CD14-positive monocyte (primary cell): ENCODE data around the gene ALAD. TPM values are rescaled to one million over a fixed set of nuclear protein-coding genes. Genes with fewer than 3 reads are reported as not detected.

Experiments
- DNase-seq, 3 donors: peaks; one replicate each; pipeline ENCODE4 v3.0.0-alpha.2; 2011 to 2022
- H2AFZ ChIP-seq: 2 replicates; pipeline ENCODE4 v1.6.0; 2012; ENCODE audit warnings: mild to moderate bottlenecking, low read depth, low read length, inconsistent platforms; ENCODE audit not compliant: insufficient read depth, poor library complexity, severe bottlenecking
- H3K27ac ChIP-seq, 2 donors: 1 replicate in 1 of 2; 2 replicates in 1 of 2; pipeline ENCODE4 v1.5.1; 2012 to 2013; ENCODE audit warnings: low read length in 2 of 2, control low read depth in 1 of 2, inconsistent platforms in 1 of 2, low read depth in 1 of 2, mild to moderate bottlenecking in 1 of 2
- H3K27me3 ChIP-seq, 2 donors: one replicate each; pipeline versions ENCODE4 v1.6.0 to v1.6.1; 2011 to 2013; ENCODE audit warnings: low read length in 2 of 2; ENCODE audit not compliant: control insufficient read depth in 2 of 2, insufficient read depth in 2 of 2
- H3K36me3 ChIP-seq, 2 donors: replicated peaks in 1 of 2; 1 replicate in 1 of 2; 2 replicates in 1 of 2; pipeline versions ENCODE4 v1.5.1 to v1.6.1; 2012 to 2013; ENCODE audit warnings: low read length in 2 of 2, control low read depth in 1 of 2, inconsistent platforms in 1 of 2, mild to moderate bottlenecking in 1 of 2; ENCODE audit not compliant: insufficient read depth in 2 of 2, control insufficient read depth in 1 of 2
- H3K4me1 ChIP-seq, 2 donors: 1 replicate in 1 of 2; 2 replicates in 1 of 2; pipeline versions ENCODE4 v1.5.1 to v1.6.1; 2012 to 2013; ENCODE audit warnings: low read length in 2 of 2, control low read depth in 1 of 2, inconsistent platforms in 1 of 2, mild to moderate bottlenecking in 1 of 2, moderate library complexity in 1 of 2; ENCODE audit not compliant: insufficient read depth in 2 of 2, control insufficient read depth in 1 of 2
- H3K4me2 ChIP-seq: replicated peaks from 2 replicates; pipeline ENCODE3; 2012; ENCODE audit warnings: low read length, moderate library complexity, mild to moderate bottlenecking; ENCODE audit not compliant: poor library complexity, severe bottlenecking; ENCODE audit errors: extremely low read depth
- H3K4me3 ChIP-seq, 3 experiments: fragments of 200-600 bp in 1 of 3; sonication (generic) in 1 of 3; replicated peaks in 1 of 3; 1 replicate in 2 of 3; 2 replicates in 1 of 3; pipeline ENCODE4 v1.5.1; 2011 to 2013; ENCODE audit warnings: low read length in 3 of 3, mild to moderate bottlenecking in 3 of 3, control low read depth in 2 of 3, low read depth in 2 of 3, inconsistent platforms in 1 of 3, moderate library complexity in 1 of 3
- H3K79me2 ChIP-seq: 2 replicates; pipeline ENCODE4 v1.6.0; 2012; ENCODE audit warnings: mild to moderate bottlenecking, control low read depth, inconsistent platforms, low read length, moderate library complexity; ENCODE audit not compliant: insufficient read depth
- H3K9ac ChIP-seq: 2 replicates; pipeline ENCODE4 v1.6.0; 2017; ENCODE audit warnings: low read length, mild to moderate bottlenecking; ENCODE audit not compliant: insufficient read depth, poor library complexity, severe bottlenecking
- H3K9me3 ChIP-seq, 2 donors: replicated peaks in 1 of 2; 1 replicate in 1 of 2; 2 replicates in 1 of 2; pipeline versions ENCODE4 v1.5.1 to v1.6.1; 2012 to 2013; ENCODE audit warnings: low read length in 2 of 2, control low read depth in 1 of 2; ENCODE audit not compliant: control insufficient read depth in 1 of 2, insufficient read depth in 1 of 2
- H4K20me1 ChIP-seq: 2 replicates; pipeline ENCODE4 v1.6.0; 2012; ENCODE audit warnings: mild to moderate bottlenecking, low read length, control low read depth, moderate library complexity; ENCODE audit not compliant: insufficient read depth
- H3K27ac Mint-ChIP-seq, 7 donors: one replicate each; pipeline ENCODE4 v1.8.0; 2020; ENCODE audit warnings: mild to moderate bottlenecking in 7 of 7, mixed read lengths in 7 of 7, moderate library complexity in 6 of 7, inconsistent platforms in 2 of 7
- H3K27me3 Mint-ChIP-seq, 3 donors: one replicate each; pipeline ENCODE4 v1.8.0; 2021 to 2022; ENCODE audit warnings: low read depth in 3 of 3, mild to moderate bottlenecking in 3 of 3, mixed read lengths in 3 of 3, moderate library complexity in 3 of 3, inconsistent platforms in 1 of 3
- H3K36me3 Mint-ChIP-seq, 2 donors: one replicate each; pipeline ENCODE4 v1.8.0; 2020; ENCODE audit warnings: mixed read lengths in 2 of 2, inconsistent platforms in 1 of 2, mild to moderate bottlenecking in 1 of 2
- H3K4me1 Mint-ChIP-seq: one replicate; pipeline ENCODE4 v1.8.0; 2020; ENCODE audit warnings: mild to moderate bottlenecking, mixed read lengths
- H3K4me3 Mint-ChIP-seq, 2 donors: one replicate each; pipeline ENCODE4 v1.8.0; 2020; ENCODE audit warnings: mild to moderate bottlenecking in 2 of 2, mixed read lengths in 2 of 2, moderate library complexity in 1 of 2
- H3K9me3 Mint-ChIP-seq, 7 donors: one replicate each; pipeline ENCODE4 v1.8.0; 2020 to 2022; ENCODE audit warnings: mixed read lengths in 7 of 7, mild to moderate bottlenecking in 6 of 7, moderate library complexity in 6 of 7, inconsistent platforms in 2 of 7
- WGBS: methylation state at CpG from one replicate; pipeline ENCODE4 v1.1.5; 2013; ENCODE audit warnings: missing lambda C conversion rate; ENCODE audit not compliant: insufficient coverage; 5-methylcytosine and 5-hydroxymethylcytosine counted together
- intact Hi-C, 2 donors: fragments of 100-400 bp; cut with micrococcal nuclease; formaldehyde crosslinking; loops; one replicate each; pipeline versions ENCODE4 v1.15.0 to v1.15.1; 2023
- polyA plus RNA-seq, 3 donors: library from polyadenylated mRNA; depleted of rRNA in 1 of 3; unstranded in 2 of 3; stranded (reverse) in 1 of 3; fragments of 300-500 nt in 2 of 3; fragments of >200 nt in 1 of 3; fragmentation: Illumina TruSeq in 2 of 3; gene quantifications; 1 replicate in 2 of 3; 2 replicates in 1 of 3; pipeline ENCODE4 v1.2.3, GENCODE V29; 2012 to 2021
- TF ChIP-seq, protein P1 (sequence below): fragments of 200-600 bp; IDR thresholded peaks from one replicate; pipeline ENCODE4 v1.8.0; 2022; ENCODE audit warnings: antibody characterized with exemption, mild to moderate bottlenecking

Gene ALAD
- polyA plus RNA-seq, 3 donors: 17.1 to 24.6 (median 20.9) TPM

DNA sequence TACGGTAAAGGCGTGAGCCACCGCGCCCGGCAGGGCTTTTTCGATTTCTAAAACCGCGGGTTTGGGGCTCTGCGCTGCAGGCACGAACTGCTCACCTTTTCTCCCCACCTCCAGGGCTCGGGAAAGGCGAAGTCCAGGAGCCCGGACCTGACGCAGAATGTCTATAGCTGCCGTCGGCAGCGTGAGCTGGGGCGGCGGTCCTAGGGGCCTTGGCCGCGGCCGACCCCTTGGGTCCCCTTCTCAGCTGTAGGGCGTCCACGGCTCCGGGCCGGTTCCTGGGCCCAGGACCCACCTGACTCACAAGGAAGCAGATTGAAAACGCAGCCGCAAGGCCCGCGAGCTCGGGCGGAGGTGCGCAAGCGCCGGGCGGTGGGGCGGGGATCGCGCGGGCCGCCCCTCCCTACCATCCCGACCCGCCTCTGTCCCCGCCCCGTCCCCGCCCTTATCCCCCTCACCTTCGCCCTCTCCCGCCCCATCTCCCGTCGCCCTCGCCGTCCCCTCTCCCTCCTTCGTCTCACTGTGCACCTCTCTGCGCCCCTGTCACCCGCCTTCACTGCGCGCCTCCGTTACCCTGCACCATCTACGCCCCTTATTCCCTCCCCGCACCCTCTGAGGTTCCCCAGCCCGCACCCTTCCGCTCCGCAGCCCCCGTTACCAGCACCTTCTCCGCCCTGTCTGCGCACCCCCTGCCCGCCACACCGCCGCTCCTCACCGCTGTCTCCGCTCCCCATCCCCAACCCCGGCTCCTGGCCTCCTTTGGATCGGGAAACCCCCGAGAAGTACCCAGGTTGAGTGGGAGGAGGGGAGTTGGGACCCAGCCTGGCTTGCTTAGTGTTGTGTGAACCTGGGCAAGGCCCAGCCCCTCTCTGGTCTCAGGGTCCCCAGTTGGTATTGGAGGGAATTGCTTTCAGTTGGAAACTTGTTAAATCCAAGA, 24.2 kb downstream of the ALAD start, which contains the start of gene HDHD3:
TSS of gene HDHD3 (minus strand) at position 353 of the 934 bp plus-strand sequence. CDS start 2,632 bp downstream, outside the sequence.
- peak; percentile 52 to 56 (median 56) for DNase-seq
- Mint-ChIP-seq H3K4me3 (peak within 1 kb of the TSS; percentile 82 to 90), H3K27me3 (peaks cover 0 to 2% (median 2%) of the 10 kb centered on the region in 3 donors), H3K4me1 (peaks cover 16% of the 10 kb centered on the region), H3K9me3 (no peaks in the 10 kb centered on the region), H3K27ac (peak within 1 kb of the TSS in 3 of 7 donors; percentile 30 to 83 (median 46)), H3K36me3 (peaks cover 8 to 23% of the 10 kb centered on the region in 2 donors)
- Histone ChIP-seq H3K27me3 (no peaks in the 10 kb centered on the region), H3K4me3 (peak within 1 kb of the TSS; percentile 67 to 92 (median 89)), H3K36me3 (peaks cover 9 to 21% of the 10 kb centered on the region in 2 donors), H4K20me1 (no peaks in the 10 kb centered on the region), H3K4me1 (peaks cover 9 to 11% of the 10 kb centered on the region in 2 donors), H3K9ac (peak within 1 kb of the TSS; percentile 82), H2AFZ (peak within 1 kb of the TSS; percentile 97), H3K4me2 (peak within 1 kb of the TSS; percentile 92), H3K79me2 (no peaks in the 10 kb centered on the region), H3K27ac (peak within 1 kb of the TSS in 1 of 2 donors; percentile 68), H3K9me3 (no peaks in the 10 kb centered on the region)
- WGBS: under 1% methylated on average over 54 of the region's 74 CpGs
- intact Hi-C loops: no loop called here
- TF ChIP-seq, protein P1, sequence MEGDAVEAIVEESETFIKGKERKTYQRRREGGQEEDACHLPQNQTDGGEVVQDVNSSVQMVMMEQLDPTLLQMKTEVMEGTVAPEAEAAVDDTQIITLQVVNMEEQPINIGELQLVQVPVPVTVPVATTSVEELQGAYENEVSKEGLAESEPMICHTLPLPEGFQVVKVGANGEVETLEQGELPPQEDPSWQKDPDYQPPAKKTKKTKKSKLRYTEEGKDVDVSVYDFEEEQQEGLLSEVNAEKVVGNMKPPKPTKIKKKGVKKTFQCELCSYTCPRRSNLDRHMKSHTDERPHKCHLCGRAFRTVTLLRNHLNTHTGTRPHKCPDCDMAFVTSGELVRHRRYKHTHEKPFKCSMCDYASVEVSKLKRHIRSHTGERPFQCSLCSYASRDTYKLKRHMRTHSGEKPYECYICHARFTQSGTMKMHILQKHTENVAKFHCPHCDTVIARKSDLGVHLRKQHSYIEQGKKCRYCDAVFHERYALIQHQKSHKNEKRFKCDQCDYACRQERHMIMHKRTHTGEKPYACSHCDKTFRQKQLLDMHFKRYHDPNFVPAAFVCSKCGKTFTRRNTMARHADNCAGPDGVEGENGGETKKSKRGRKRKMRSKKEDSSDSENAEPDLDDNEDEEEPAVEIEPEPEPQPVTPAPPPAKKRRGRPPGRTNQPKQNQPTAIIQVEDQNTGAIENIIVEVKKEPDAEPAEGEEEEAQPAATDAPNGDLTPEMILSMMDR: no peak
